GM21717 (cell line): ENCODE measurements around the gene GBA2.

Source experiments
- ATAC-seq: cut with Tn5 transposase; IDR thresholded peaks from one replicate; pipeline ENCODE4 v1.9.1; 2021; ENCODE audit warnings: mild to moderate bottlenecking, moderate library complexity; ENCODE audit not compliant: unreplicated experiment

GBA2 gene

GRCh38 chr9:35717132-35717870 lies 31.7 kb downstream of the GBA2 start:
- no peak for ATAC-seq

- no peak for ATAC-seq
Measured at GRCh38 chr9:35716230-35716629, 32.8 kb downstream of the GBA2 start.

GRCh38 chr9:35714579-35715252 lies 34.3 kb downstream of the GBA2 start:
- ATAC-seq: no peak

- ATAC-seq: no peak
Measured at GRCh38 chr9:35714123-35714522, 34.9 kb downstream of the GBA2 start.

- no peak for ATAC-seq
Measured at GRCh38 chr9:35713578-35713977, 35.5 kb downstream of the GBA2 start.

- no peak for ATAC-seq
Measured at GRCh38 chr9:35712762-35713400, 36.1 kb downstream of the GBA2 start.

- no peak for ATAC-seq
Measured at GRCh38 chr9:35711501-35712428, 37.3 kb downstream of the GBA2 start.

GRCh38 chr9:35710818-35711500 lies 38.1 kb downstream of the GBA2 start:
- no peak for ATAC-seq

- no peak for ATAC-seq
Measured at GRCh38 chr9:35708146-35708545, 40.9 kb downstream of the GBA2 start.

GRCh38 chr9:35706951-35707350 lies 42.1 kb downstream of the GBA2 start:
- no peak for ATAC-seq

- no peak for ATAC-seq
Measured at GRCh38 chr9:35705836-35706430, 43.1 kb downstream of the GBA2 start.

GRCh38 chr9:35705372-35705771 lies 43.7 kb downstream of the GBA2 start:
- no peak for ATAC-seq

- ATAC-seq: no peak
Measured at GRCh38 chr9:35703906-35704672, 44.9 kb downstream of the GBA2 start.

- no peak for ATAC-seq
Measured at GRCh38 chr9:35702696-35703095, 46.3 kb downstream of the GBA2 start.

GRCh38 chr9:35700942-35701341 lies 48.1 kb downstream of the GBA2 start:
- no peak for ATAC-seq

GRCh38 chr9:35700031-35700430 lies 49.0 kb downstream of the GBA2 start:
- no peak for ATAC-seq

- no peak for ATAC-seq
Measured at GRCh38 chr9:35698231-35698630, 50.8 kb downstream of the GBA2 start.

- ATAC-seq: no peak
Measured at GRCh38 chr9:35697486-35697885, 51.5 kb downstream of the GBA2 start.

GRCh38 chr9:35696520-35697215 lies 52.4 kb downstream of the GBA2 start:
- peak; percentile 68 for ATAC-seq
